Melanocyte of skin (primary cell): ENCODE results near the gene ZNF592. TPM values are rescaled to one million over a fixed set of nuclear protein-coding genes. Genes with fewer than 3 reads are reported as not detected.

Experiments used
- small RNA-seq, 2 donors: library from RNA; depleted of rRNA; stranded (forward); fragments of <200 nt; gene quantifications; one replicate each; pipeline ENCODE3, GENCODE V24; 2012
- total RNA-seq, 2 donors: library from RNA; depleted of rRNA; stranded (reverse); fragments of >200 nt; gene quantifications; 2 replicates each; pipeline ENCODE4 v1.2.3, GENCODE V29; 2012

The ZNF592 gene
- total RNA-seq = 10 to 100 TPM in 1 of 2 donors, 1 to 10 TPM in 1; 8.7 to 10.7 TPM

GRCh38 chr15:84748274-84749110 is at the start of gene ZNF592:
Gene ZNF592, plus strand, starts transcription at chr15:84748592. Its CDS starts 34,084 bp downstream, at chr15:84782676.

GRCh38 chr15:84716036-84716732 is 32.2 kb upstream of the ZNF592 start, which contains the start of gene SEC11A:
Gene SEC11A, minus strand, starts transcription at chr15:84716139. Its CDS starts 64 bp downstream, at chr15:84716075.

GRCh38 chr15:84816694-84817465 is 68.5 kb downstream of the ZNF592 start, which contains the start of gene ALPK3:
Gene ALPK3, plus strand, starts transcription at chr15:84817356. Its CDS starts 97 bp downstream, at chr15:84817453.

Small RNA genes lying within 50 kb of the gene (small RNA-seq; reads per million reads assigned to genes)
- gene RF00402 = 0 reads per million in 2 donors

Other genes starting within 250 kb of the ZNF592 start
- 1 to 10 TPM; 5.0 to 9.6 TPM for gene ZSCAN2, start 147.6 kb upstream of the ZNF592 start, total RNA-seq
- gene WDR73, start 94.3 kb upstream of the ZNF592 start, total RNA-seq = 10 to 100 TPM; 26.8 to 33.6 TPM
- gene NMB, start 90.4 kb upstream of the ZNF592 start, total RNA-seq = 1 to 10 TPM; 5.7 to 7.9 TPM
- gene SEC11A, start 32.5 kb upstream of the ZNF592 start, total RNA-seq = 100 to 1,000 TPM in 1 of 2 donors, 10 to 100 TPM in 1; 74.7 to 123 TPM
- under 1 TPM; under 0.01 to 0.34 TPM for gene ALPK3, start 68.8 kb downstream of the ZNF592 start, total RNA-seq
- gene SLC28A1, start 136.1 kb downstream of the ZNF592 start, total RNA-seq = not detected
- gene PDE8A, start 233.3 kb downstream of the ZNF592 start, total RNA-seq = 10 to 100 TPM; 34.8 to 41.3 TPM